22Rv1 (cell line): ENCODE data around the gene CHIA.

Experiments used
- H3K27ac ChIP-seq: fragments of 450-650 bp; 2 replicates; pipeline ENCODE4 v1.5.1; 2017
- CTCF ChIP-seq: fragments of 450-650 bp; IDR thresholded peaks from 2 replicates; pipeline ENCODE4 v1.5.1; 2017; ENCODE audit warnings: mild to moderate bottlenecking
- ZFX ChIP-seq: fragments of 450-650 bp; IDR thresholded peaks from 2 replicates; pipeline ENCODE4 v1.6.1; 2017; ENCODE audit warnings: antibody characterized with exemption, borderline replicate concordance

Gene CHIA

GRCh38 chr1:111253876-111254275 lies 36.8 kb upstream of the CHIA start:
- TF ChIP-seq CTCF: no peak
- TF ChIP-seq ZFX: no peak
- no peak overlapping the region for H3K27ac ChIP-seq

- H3K27ac ChIP-seq: no peak overlapping the region
- TF ChIP-seq ZFX: no peak
Observed at GRCh38 chr1:111256988-111257658, 33.5 kb upstream of the CHIA start.

- no peak overlapping the region for H3K27ac ChIP-seq
- TF ChIP-seq ZFX (no peak), CTCF (no peak)
Observed at GRCh38 chr1:111267801-111268508, 22.7 kb upstream of the CHIA start.

GRCh38 chr1:111269825-111270406 lies 20.7 kb upstream of the CHIA start:
- no peak overlapping the region for H3K27ac ChIP-seq
- TF ChIP-seq ZFX (no peak), CTCF (no peak)

GRCh38 chr1:111270771-111271463 lies 19.7 kb upstream of the CHIA start:
- no peak overlapping the region for H3K27ac ChIP-seq
- TF ChIP-seq ZFX: no peak
- no peak for TF ChIP-seq CTCF

- TF ChIP-seq CTCF: no peak
- TF ChIP-seq ZFX: no peak
- H3K27ac ChIP-seq: no peak overlapping the region
Observed at GRCh38 chr1:111271464-111271801, 19.2 kb upstream of the CHIA start.

- no peak overlapping the region for H3K27ac ChIP-seq
- TF ChIP-seq CTCF (no peak), ZFX (no peak)
Observed at GRCh38 chr1:111272081-111272480, 18.6 kb upstream of the CHIA start.
